Endothelial cell of umbilical vein (primary cell): ENCODE data around the gene TTLL11.

Experiments
- CTCF ChIP-seq, 2 donors: IDR thresholded peaks; 1 replicate in 1 of 2; 2 replicates in 1 of 2; pipeline ENCODE4 v1.5.1; 2011; ENCODE audit warnings: low read length in 2 of 2, mild to moderate bottlenecking in 2 of 2, moderate library complexity in 2 of 2, control low read depth in 1 of 2, inconsistent platforms in 1 of 2, low read depth in 1 of 2; ENCODE audit not compliant: insufficient read depth in 1 of 2; ENCODE audit errors: extremely low read depth in 1 of 2
- EZH2 ChIP-seq: IDR thresholded peaks from 2 replicates; pipeline ENCODE4 v1.6.1; 2012; ENCODE audit warnings: borderline replicate concordance, low read depth, mild to moderate bottlenecking, moderate library complexity, low read length, inconsistent platforms; ENCODE audit not compliant: severe bottlenecking
- FOS ChIP-seq: IDR thresholded peaks from 2 replicates; pipeline ENCODE4 v1.6.1; 2011; ENCODE audit warnings: mild to moderate bottlenecking, low read length, moderate library complexity, borderline replicate concordance; ENCODE audit not compliant: insufficient read depth
- POLR2A ChIP-seq: IDR thresholded peaks from 2 replicates; pipeline ENCODE4 v1.6.1; 2012; ENCODE audit warnings: low read depth, mild to moderate bottlenecking, control low read depth, low read length
- POLR2AphosphoS5 ChIP-seq: IDR thresholded peaks from 2 replicates; pipeline ENCODE4 v1.6.1; 2012; ENCODE audit warnings: low read depth, mild to moderate bottlenecking, control low read depth, low read length, moderate library complexity; ENCODE audit not compliant: insufficient read depth

- TF ChIP-seq CTCF (IDR thresholded peaks at IDR 0.05; ENCODE audit: extremely low read depth in 1 of 2, insufficient read depth in 1 of 2, low read depth in 1 of 2, low read length in 2 of 2) (no peak), POLR2A (no peak), POLR2AphosphoS5 (no peak), FOS (no peak), EZH2 (no peak)
Measured at GRCh38 chr9:122128969-122129343, 35.8 kb upstream of the TTLL11 start.
